WERI-Rb-1 (cell line): ENCODE data around the gene ADARB1.

Experiments used
- DNase-seq: peaks from one replicate; pipeline ENCODE4 v3.0.0-alpha.2; 2020
- H3K27ac ChIP-seq: fragments of 250-450 bp; sonication (Bioruptor Pico); 2 replicates; pipeline ENCODE4 v1.5.1; 2020; ENCODE audit warnings: mild to moderate bottlenecking, moderate library complexity
- H3K27me3 ChIP-seq: fragments of 250-450 bp; sonication (Bioruptor Pico); 2 replicates; pipeline ENCODE4 v1.5.1; 2021; ENCODE audit warnings: mild to moderate bottlenecking, low read depth, moderate library complexity; ENCODE audit not compliant: insufficient read depth, severe bottlenecking
- H3K36me3 ChIP-seq: fragments of 250-450 bp; sonication (Bioruptor Pico); 2 replicates; pipeline ENCODE4 v1.5.1; 2020; ENCODE audit warnings: mild to moderate bottlenecking, moderate library complexity
- H3K4me3 ChIP-seq: 2 replicates; pipeline ENCODE4 v1.5.1; 2011; ENCODE audit warnings: low read depth, mild to moderate bottlenecking, control low read depth, low read length
- H3K9me3 ChIP-seq: fragments of 250-450 bp; sonication (Bioruptor Pico); 2 replicates; pipeline ENCODE4 v1.5.1; 2021; ENCODE audit warnings: mild to moderate bottlenecking, moderate library complexity; ENCODE audit not compliant: severe bottlenecking
- CTCF ChIP-seq: IDR thresholded peaks from 2 replicates; pipeline ENCODE4 v1.5.1; 2011; ENCODE audit warnings: low read depth, mild to moderate bottlenecking, control low read depth, inconsistent platforms, low read length

The ADARB1 gene

GRCh38 chr21:45069085-45069484 lies 5.3 kb upstream of the ADARB1 start:
- no peaks in the 10 kb centered on the region for H3K27me3 ChIP-seq
- DNase-seq = peak; percentile 81
- peak overlapping the region; percentile 45 for H3K4me3 ChIP-seq
- H3K9me3 ChIP-seq = no peaks in the 10 kb centered on the region
- TF ChIP-seq CTCF = no peak
- peak overlapping the region; percentile 65 for H3K27ac ChIP-seq
- H3K36me3 ChIP-seq = no peaks in the 10 kb centered on the region

GRCh38 chr21:45069711-45070110 lies 4.7 kb upstream of the ADARB1 start:
- Histone ChIP-seq H3K27me3 (no peaks in the 10 kb centered on the region), H3K27ac (peak overlapping the region; percentile 65)
- TF ChIP-seq CTCF = no peak

GRCh38 chr21:45071078-45071873 lies 3.1 kb upstream of the ADARB1 start:
- peak overlapping the region; percentile 31 for H3K27ac ChIP-seq
- H3K36me3 ChIP-seq = no peaks in the 10 kb centered on the region
- peak; percentile 76 for DNase-seq
- TF ChIP-seq CTCF = no peak
- H3K27me3 ChIP-seq = no peaks in the 10 kb centered on the region
- H3K9me3 ChIP-seq = no peaks in the 10 kb centered on the region
- H3K4me3 ChIP-seq = no peak overlapping the region

More at GRCh38 chr21:45069711-45070110, 4.7 kb upstream of the ADARB1 start:
- no peak for DNase-seq
- H3K36me3 ChIP-seq = no peaks in the 10 kb centered on the region
- H3K9me3 ChIP-seq = no peaks in the 10 kb centered on the region
- H3K4me3 ChIP-seq = peak overlapping the region; percentile 45; the same call in 1 of the 2 replicates

- no peak for TF ChIP-seq CTCF
These were observed 2.3 kb upstream of the ADARB1 start for GRCh38 chr21:45071874-45072737.

GRCh38 chr21:45072738-45073300 lies 1.6 kb upstream of the ADARB1 start:
- Histone ChIP-seq H3K27me3 (no peaks in the 10 kb centered on the region), H3K36me3 (no peaks in the 10 kb centered on the region), H3K4me3 (no peak overlapping the region), H3K9me3 (no peaks in the 10 kb centered on the region), H3K27ac (no peak overlapping the region)
- TF ChIP-seq CTCF = no peak
- DNase-seq = no peak

More at GRCh38 chr21:45071874-45072737, 2.3 kb upstream of the ADARB1 start:
- H3K27me3 ChIP-seq = no peaks in the 10 kb centered on the region
- no peaks in the 10 kb centered on the region for H3K9me3 ChIP-seq
- H3K27ac ChIP-seq = no peak overlapping the region
- no peaks in the 10 kb centered on the region for H3K36me3 ChIP-seq
- no peak for DNase-seq
- no peak overlapping the region for H3K4me3 ChIP-seq
